Thymus (tissue), 11 donors: ENCODE measurements around the gene VILL. TPM values are rescaled to one million over a fixed set of nuclear protein-coding genes. Genes with fewer than 3 reads are reported as not detected.

Experiments
- DNase-seq, 9 donors: peaks; one replicate each; pipeline ENCODE4 v3.0.0-alpha.2; 2013; ENCODE audit warnings: low spot score in 9 of 9, low read depth in 6 of 9, missing footprints in 1 of 9
- H3K27ac ChIP-seq, 2 donors: one replicate each; pipeline ENCODE4 v1.5.1; 2013; ENCODE audit warnings: control low read depth in 1 of 2, low read depth in 1 of 2, low read length in 1 of 2, mild to moderate bottlenecking in 1 of 2, moderate library complexity in 1 of 2
- H3K27me3 ChIP-seq, 2 donors: one replicate each; pipeline ENCODE4 v1.5.1; 2013; ENCODE audit warnings: low read length in 1 of 2; ENCODE audit not compliant: control insufficient read depth in 2 of 2, insufficient read depth in 1 of 2
- H3K36me3 ChIP-seq, 2 donors: one replicate each; pipeline ENCODE4 v1.5.1; 2013; ENCODE audit warnings: low read length in 1 of 2, mild to moderate bottlenecking in 1 of 2, moderate library complexity in 1 of 2; ENCODE audit not compliant: control insufficient read depth in 2 of 2, insufficient read depth in 2 of 2
- H3K4me1 ChIP-seq, 2 donors: one replicate each; pipeline ENCODE4 v1.5.1; 2013; ENCODE audit warnings: low read length in 2 of 2; ENCODE audit not compliant: control insufficient read depth in 2 of 2, insufficient read depth in 2 of 2
- H3K4me3 ChIP-seq, 2 donors: one replicate each; pipeline ENCODE4 v1.5.1; 2013; ENCODE audit warnings: low read length in 2 of 2, control low read depth in 1 of 2, mild to moderate bottlenecking in 1 of 2
- H3K9me3 ChIP-seq, 2 donors: one replicate each; pipeline ENCODE4 v1.5.1; 2013; ENCODE audit warnings: low read length in 1 of 2, mild to moderate bottlenecking in 1 of 2; ENCODE audit not compliant: control insufficient read depth in 2 of 2, insufficient read depth in 1 of 2
- WGBS: extraction: QIAGEN DNeasy Blood & Tissue Kit; methylation state at CpG from one replicate; pipeline ENCODE4 v1.1.7; 2013; 5-methylcytosine and 5-hydroxymethylcytosine counted together
- polyA plus RNA-seq: library from polyadenylated mRNA; stranded (reverse); fragments of 200-250 nt; gene quantifications from one replicate; pipeline ENCODE4 v1.2.3, GENCODE V29; 2013
- total RNA-seq: library from RNA; stranded (reverse); fragments of 120-200 nt; gene quantifications from one replicate; pipeline ENCODE4 v1.2.4, GENCODE V29; 2013
- donor health status: healthy.

Gene VILL
- total and polyA plus RNA-seq, 2 donors, result 13.0 to 24.5 TPM

GRCh38 chr3:37980462-37981347 is 9.9 kb upstream of the VILL start:
- no peak for DNase-seq
- H3K4me3 ChIP-seq, result no peak overlapping the region
- H3K9me3 ChIP-seq, result no peaks in the 10 kb centered on the region
- 98% methylated on average over 14 of the region's 14 CpGs for WGBS
- peaks cover 2 to 4% of the 10 kb centered on the region in 2 donors for H3K36me3 ChIP-seq
- H3K4me1 ChIP-seq, result peaks cover 0 to 5% of the 10 kb centered on the region in 2 donors
- H3K27me3 ChIP-seq, result no peaks in the 10 kb centered on the region
- H3K27ac ChIP-seq, result no peak overlapping the region

GRCh38 chr3:37981348-37981664 is 9.3 kb upstream of the VILL start:
- 96% methylated on average over 2 of the region's 2 CpGs for WGBS
- H3K36me3 ChIP-seq, result no peaks in the 10 kb centered on the region
- DNase-seq, result no peak
- no peaks in the 10 kb centered on the region for H3K9me3 ChIP-seq
- no peak overlapping the region for H3K4me3 ChIP-seq
- H3K4me1 ChIP-seq, result peaks cover 0 to 5% of the 10 kb centered on the region in 2 donors
- H3K27me3 ChIP-seq, result no peaks in the 10 kb centered on the region
- H3K27ac ChIP-seq, result no peak overlapping the region

GRCh38 chr3:37982331-37982730 is 8.3 kb upstream of the VILL start:
- 87% methylated on average over 1 of the region's 1 CpG for WGBS
- no peaks in the 10 kb centered on the region for H3K9me3 ChIP-seq
- H3K27me3 ChIP-seq, result no peaks in the 10 kb centered on the region
- no peaks in the 10 kb centered on the region for H3K36me3 ChIP-seq
- no peak for DNase-seq
- peaks cover 0 to 10% of the 10 kb centered on the region in 2 donors for H3K4me1 ChIP-seq
- H3K27ac ChIP-seq, result no peak overlapping the region
- H3K4me3 ChIP-seq, result no peak overlapping the region

GRCh38 chr3:37984051-37984450 is 6.5 kb upstream of the VILL start:
- DNase-seq, result no peak
- no peak overlapping the region for H3K4me3 ChIP-seq
- H3K9me3 ChIP-seq, result no peaks in the 10 kb centered on the region
- H3K27ac ChIP-seq, result no peak overlapping the region
- 93% methylated on average over 7 of the region's 7 CpGs for WGBS
- peaks cover 0 to 10% of the 10 kb centered on the region in 2 donors for H3K4me1 ChIP-seq
- H3K27me3 ChIP-seq, result no peaks in the 10 kb centered on the region
- no peaks in the 10 kb centered on the region for H3K36me3 ChIP-seq

GRCh38 chr3:37984596-37984995 is 6.0 kb upstream of the VILL start:
- no peaks in the 10 kb centered on the region for H3K9me3 ChIP-seq
- H3K4me3 ChIP-seq, result no peak overlapping the region
- no peak overlapping the region for H3K27ac ChIP-seq
- H3K27me3 ChIP-seq, result no peaks in the 10 kb centered on the region
- 99% methylated on average over 7 of the region's 7 CpGs for WGBS
- H3K4me1 ChIP-seq, result peaks cover 0 to 10% of the 10 kb centered on the region in 2 donors
- H3K36me3 ChIP-seq, result no peaks in the 10 kb centered on the region
- no peak for DNase-seq

GRCh38 chr3:37985637-37986320 is 4.8 kb upstream of the VILL start:
- Histone ChIP-seq H3K4me3 (no peak overlapping the region), H3K27ac (no peak overlapping the region), H3K9me3 (no peaks in the 10 kb centered on the region), H3K4me1 (peaks cover 0 to 6% of the 10 kb centered on the region in 2 donors), H3K36me3 (no peaks in the 10 kb centered on the region), H3K27me3 (no peaks in the 10 kb centered on the region)
- 96% methylated on average over 8 of the region's 8 CpGs for WGBS
- DNase-seq, result no peak

GRCh38 chr3:37986479-37987314 is 3.9 kb upstream of the VILL start:
- Histone ChIP-seq H3K4me3 (no peak overlapping the region), H3K27ac (no peak overlapping the region), H3K4me1 (peaks cover 0 to 5% of the 10 kb centered on the region in 2 donors), H3K27me3 (no peaks in the 10 kb centered on the region), H3K9me3 (no peaks in the 10 kb centered on the region), H3K36me3 (no peaks in the 10 kb centered on the region)
- 93% methylated on average over 12 of the region's 12 CpGs for WGBS
- no peak for DNase-seq

GRCh38 chr3:37987315-37987697 is 3.3 kb upstream of the VILL start:
- peaks cover 0 to 5% of the 10 kb centered on the region in 2 donors for H3K4me1 ChIP-seq
- no peak for DNase-seq
- no peaks in the 10 kb centered on the region for H3K36me3 ChIP-seq
- no peaks in the 10 kb centered on the region for H3K27me3 ChIP-seq
- H3K27ac ChIP-seq, result no peak overlapping the region
- no peak overlapping the region for H3K4me3 ChIP-seq
- WGBS, result 99% methylated on average over 2 of the region's 2 CpGs
- H3K9me3 ChIP-seq, result no peaks in the 10 kb centered on the region

- Histone ChIP-seq H3K27me3 (no peaks in the 10 kb centered on the region), H3K9me3 (no peaks in the 10 kb centered on the region), H3K36me3 (no peaks in the 10 kb centered on the region), H3K27ac (no peak overlapping the region), H3K4me3 (no peak overlapping the region), H3K4me1 (peaks cover 0 to 5% of the 10 kb centered on the region in 2 donors)
- 96% methylated on average over 7 of the region's 7 CpGs for WGBS
- no peak for DNase-seq
Measured at GRCh38 chr3:37987751-37988179, 2.8 kb upstream of the VILL start.
